HCT116 (cell line): Measurements from ENCODE around the gene CACNA2D2. TPM values are rescaled to one million over a fixed set of nuclear protein-coding genes. Genes with fewer than 3 reads are reported as not detected.

Source experiments
- ATAC-seq: fragments of 200-7000 bp; cut with Tn5 transposase; 2 replicates; pipeline ENCODE4 v1.9.1; 2020; ENCODE audit warnings: mild to moderate bottlenecking, moderate library complexity
- BruUV-seq: library from RNA; stranded (reverse); fragments of 400-500 nt; replicated peaks from 2 replicates; lab custom pipeline; 2021; lab: Mats Ljungman, UMichigan
- CTCF ChIA-PET: fragments of 300-600 bp; sonication (Branson Sonifier 250); formaldehyde crosslinking; loops from one replicate; lab custom pipeline; 2021; ENCODE audit warnings: antibody characterized with exemption; lab: Charles Lee
- POLR2A ChIA-PET: fragments of 300-600, 350-600 bp; sonication (Branson Sonifier 250); formaldehyde crosslinking; loops from one replicate; lab custom pipeline; 2021; ENCODE audit warnings: antibody characterized with exemption; lab: Charles Lee
- RAD21 ChIA-PET, 2 experiments: fragments of 300-600 bp; sonication (Branson Sonifier 250); formaldehyde crosslinking; loops; one replicate each; lab custom pipeline; 2023; ENCODE audit warnings: low total read pairs in 2 of 2; ENCODE audit not compliant: uncharacterized antibody in 2 of 2, unreplicated experiment in 2 of 2, low non-redundant PET in 1 of 2; lab: Charles Lee
- DNase-seq: peaks from one replicate; pipeline ENCODE4 v3.0.0-alpha.2; 2010; ENCODE audit warnings: low read depth, low spot score
- H2AFZ ChIP-seq: fragments of 200-600 bp; shearing (Covaris generic), sonication (generic); 2 replicates; pipeline ENCODE4 v1.6.1; 2017; ENCODE audit warnings: low read depth, mixed run types, mixed read lengths, antibody characterized with exemption, low read length; ENCODE audit not compliant: poor library complexity, severe bottlenecking
- H3K27ac ChIP-seq: 2 replicates; pipeline ENCODE4 v1.5.1; 2012; ENCODE audit warnings: low read depth, low read length
- H3K27me3 ChIP-seq: fragments of 200-600 bp; sonication (generic); 2 replicates; pipeline ENCODE4 v1.6.1; 2016; ENCODE audit warnings: mixed run types, low read length, mixed read lengths; ENCODE audit not compliant: insufficient read depth
- H3K36me3 ChIP-seq, 2 experiments: fragments of 200-500 bp in 1 of 2; fragments of 200-600 bp in 1 of 2; sonication (Bioruptor generic) in 1 of 2; sonication (generic) in 1 of 2; 2 replicates each; pipeline versions ENCODE4 v1.5.1 to v1.6.1; 2014 to 2016; ENCODE audit warnings: low read length in 2 of 2, inconsistent platforms in 1 of 2, mixed read lengths in 1 of 2, mixed run types in 1 of 2; ENCODE audit not compliant: insufficient read depth in 2 of 2, control insufficient read depth in 1 of 2
- H3K4me1 ChIP-seq, 2 experiments: fragments of 200-600 bp in 1 of 2; sonication (generic) in 1 of 2; 2 replicates each; pipeline versions ENCODE4 v1.5.1 to v1.6.1; 2012 to 2017; ENCODE audit warnings: low read length in 2 of 2, inconsistent platforms in 1 of 2, mild to moderate bottlenecking in 1 of 2, mixed read lengths in 1 of 2, mixed run types in 1 of 2, moderate library complexity in 1 of 2; ENCODE audit not compliant: insufficient read depth in 2 of 2, control insufficient read depth in 1 of 2
- H3K4me2 ChIP-seq: fragments of 200-600 bp; sonication (generic); 2 replicates; pipeline ENCODE4 v1.6.1; 2017; ENCODE audit warnings: mixed run types, low read length, mixed read lengths
- H3K4me3 ChIP-seq, 2 experiments: fragments of 200-600 bp in 1 of 2; sonication (generic) in 1 of 2; replicated peaks in 1 of 2; 2 replicates each; pipeline ENCODE4 v1.5.1; 2011 to 2016; ENCODE audit warnings: low read length in 2 of 2, control low read depth in 1 of 2, low read depth in 1 of 2, mild to moderate bottlenecking in 1 of 2, mixed read lengths in 1 of 2, mixed run types in 1 of 2
- H3K79me2 ChIP-seq: fragments of 200-600 bp; sonication (generic); 2 replicates; pipeline ENCODE4 v1.6.1; 2017; ENCODE audit warnings: mild to moderate bottlenecking, mixed run types, low read length, moderate library complexity, mixed read lengths; ENCODE audit not compliant: insufficient read depth
- H3K9ac ChIP-seq: fragments of 200-600 bp; sonication (generic); 2 replicates; pipeline ENCODE4 v1.6.1; 2016; ENCODE audit warnings: low read length, mixed read lengths
- H3K9me2 ChIP-seq: fragments of 200-600 bp; sonication (generic), shearing (Covaris generic); 2 replicates; pipeline ENCODE4 v1.6.1; 2017; ENCODE audit warnings: mixed run types, mild to moderate bottlenecking, moderate library complexity; ENCODE audit not compliant: insufficient read depth
- H3K9me3 ChIP-seq, 2 experiments: fragments of 200-500 bp in 1 of 2; fragments of 200-600 bp in 1 of 2; sonication (Bioruptor generic) in 1 of 2; sonication (generic) in 1 of 2; 2 replicates each; pipeline ENCODE4 v1.6.1; 2014 to 2017; ENCODE audit warnings: low read length in 2 of 2, mixed read lengths in 2 of 2, inconsistent platforms in 1 of 2, low read depth in 1 of 2, mild to moderate bottlenecking in 1 of 2, mixed run types in 1 of 2, moderate library complexity in 1 of 2; ENCODE audit not compliant: control insufficient read depth in 1 of 2, insufficient read depth in 1 of 2
- H4K20me1 ChIP-seq: fragments of 200-600 bp; sonication (generic), shearing (Covaris generic); 2 replicates; pipeline ENCODE4 v1.6.1; 2017; ENCODE audit warnings: mixed run types, mild to moderate bottlenecking, moderate library complexity; ENCODE audit not compliant: insufficient read depth
- CEBPB ChIP-seq: IDR thresholded peaks from 2 replicates; pipeline ENCODE4 v1.6.1; 2012; ENCODE audit warnings: low read depth
- EGR1 ChIP-seq: IDR thresholded peaks from 2 replicates; pipeline ENCODE4 v1.6.1; 2012; ENCODE audit warnings: low read depth
- ELF1 ChIP-seq: IDR thresholded peaks from 2 replicates; pipeline ENCODE4 v1.6.1; 2012; ENCODE audit warnings: low read depth, borderline replicate concordance
- EZH2phosphoT487 ChIP-seq: fragments of 200-600 bp; IDR thresholded peaks from 2 replicates; pipeline ENCODE4 v1.6.1; 2018; ENCODE audit warnings: antibody characterized with exemption, borderline replicate concordance
- JUND ChIP-seq: IDR thresholded peaks from 2 replicates; pipeline ENCODE4 v1.6.1; 2012
- POLR2A ChIP-seq: IDR thresholded peaks from 2 replicates; pipeline ENCODE4 v1.7.0; 2011; ENCODE audit warnings: borderline replicate concordance; ENCODE audit not compliant: insufficient read depth, insufficient read length; ENCODE audit errors: extremely low read depth
- POLR2AphosphoS5 ChIP-seq: IDR thresholded peaks from 2 replicates; pipeline ENCODE4 v1.6.1; 2011; ENCODE audit warnings: mild to moderate bottlenecking, low read depth, low read length, moderate library complexity
- RAD21 ChIP-seq: IDR thresholded peaks from 2 replicates; pipeline ENCODE4 v1.6.1; 2012; ENCODE audit warnings: low read depth, mild to moderate bottlenecking
- SP1 ChIP-seq: IDR thresholded peaks from 2 replicates; pipeline ENCODE4 v1.6.1; 2012; ENCODE audit warnings: low read depth
- SRF ChIP-seq: IDR thresholded peaks from 2 replicates; pipeline ENCODE4 v1.6.1; 2012; ENCODE audit warnings: low read depth
- TCF7L2 ChIP-seq: IDR thresholded peaks from 2 replicates; pipeline ENCODE4 v1.7.0; 2011; ENCODE audit warnings: borderline replicate concordance, inconsistent platforms; ENCODE audit not compliant: insufficient read depth, insufficient read length; ENCODE audit errors: extremely low read depth
- YY1 ChIP-seq: IDR thresholded peaks from 2 replicates; pipeline ENCODE4 v1.6.1; 2011; ENCODE audit warnings: low read length, low read depth, moderate library complexity, mild to moderate bottlenecking; ENCODE audit not compliant: insufficient replicate concordance; ENCODE audit errors: extremely low read depth
- ZFX ChIP-seq: fragments of 450-650 bp; IDR thresholded peaks from 2 replicates; pipeline ENCODE4 v1.6.1; 2017
- ZNF274 ChIP-seq: fragments of 200-500 bp; sonication (Bioruptor generic); IDR thresholded peaks from 2 replicates; pipeline ENCODE4 v1.6.1; 2014; ENCODE audit warnings: mild to moderate bottlenecking, low read depth, low read length, inconsistent platforms
- intact Hi-C: fragments of 100-400 bp; cut with micrococcal nuclease; formaldehyde crosslinking; loops from 2 replicates; pipeline ENCODE4 v1.10.0; 2022
- total RNA-seq: library from RNA; stranded (reverse); gene quantifications from one replicate; pipeline ENCODE4 v1.2.1, GENCODE V29; 2021; ENCODE audit not compliant: unreplicated experiment
- TF ChIP-seq, protein P1 (sequence below), 3 experiments: fragments of 200-600 bp in 1 of 3; sonication (generic) in 1 of 3; IDR thresholded peaks in 2 of 3; conservative IDR thresholded peaks in 1 of 3; 2 replicates each; pipeline ENCODE4 v1.5.1; 2012 to 2017; ENCODE audit warnings: low read depth in 2 of 3, low read length in 2 of 3, antibody characterized with exemption in 1 of 3, borderline replicate concordance in 1 of 3, control low read depth in 1 of 3, mild to moderate bottlenecking in 1 of 3, mixed read lengths in 1 of 3, mixed run types in 1 of 3, moderate library complexity in 1 of 3; ENCODE audit not compliant: insufficient read depth in 1 of 3
- TF ChIP-seq, protein P2 (sequence below): IDR thresholded peaks from 2 replicates; pipeline ENCODE4 v1.6.1; 2012
- TF ChIP-seq, protein P3 (sequence below): IDR thresholded peaks from 2 replicates; pipeline ENCODE4 v1.6.1; 2011; ENCODE audit warnings: mild to moderate bottlenecking, low read length, moderate library complexity; ENCODE audit not compliant: insufficient replicate concordance; ENCODE audit errors: extremely low read depth
- TF ChIP-seq, protein P4 (sequence below): IDR thresholded peaks from 2 replicates; pipeline ENCODE4 v1.6.1; 2012

CACNA2D2 gene
- total RNA-seq, 1 experiment from 2014 or later, result 10.2 TPM

DNA sequence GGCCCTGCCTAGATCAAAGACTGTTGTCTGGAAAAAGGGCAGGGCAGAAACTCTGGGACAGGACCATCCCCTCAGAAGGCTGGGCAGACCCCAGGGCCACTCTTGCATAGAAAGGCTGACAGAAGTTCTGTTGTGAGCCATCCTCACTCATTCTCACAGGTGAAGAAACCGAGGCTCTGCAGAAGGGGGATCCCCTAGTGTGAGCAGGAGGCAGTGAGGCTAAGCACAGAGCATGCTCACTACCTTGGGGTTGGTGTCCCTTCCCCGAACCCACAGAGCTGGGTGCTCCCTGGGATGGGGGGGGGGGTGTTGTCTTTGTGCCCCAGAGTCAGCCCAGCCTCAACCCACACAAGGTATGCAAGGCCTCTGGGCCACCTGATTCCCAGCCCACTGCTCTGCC, 93.2 kb downstream of the CACNA2D2 start:
- POLR2A ChIA-PET, result no interaction called here
- H3K4me1 ChIP-seq, result no peaks in the 10 kb centered on the region
- no peaks in the 10 kb centered on the region for H4K20me1 ChIP-seq
- no peak overlapping the region for H3K4me2 ChIP-seq
- TF ChIP-seq JUND, result no peak
- no peak for TF ChIP-seq EGR1
- no peak for TF ChIP-seq SP1
- TF ChIP-seq EZH2phosphoT487, result no peak
- no peak for TF ChIP-seq POLR2AphosphoS5
- TF ChIP-seq CEBPB, result no peak
- TF ChIP-seq, protein P1, sequence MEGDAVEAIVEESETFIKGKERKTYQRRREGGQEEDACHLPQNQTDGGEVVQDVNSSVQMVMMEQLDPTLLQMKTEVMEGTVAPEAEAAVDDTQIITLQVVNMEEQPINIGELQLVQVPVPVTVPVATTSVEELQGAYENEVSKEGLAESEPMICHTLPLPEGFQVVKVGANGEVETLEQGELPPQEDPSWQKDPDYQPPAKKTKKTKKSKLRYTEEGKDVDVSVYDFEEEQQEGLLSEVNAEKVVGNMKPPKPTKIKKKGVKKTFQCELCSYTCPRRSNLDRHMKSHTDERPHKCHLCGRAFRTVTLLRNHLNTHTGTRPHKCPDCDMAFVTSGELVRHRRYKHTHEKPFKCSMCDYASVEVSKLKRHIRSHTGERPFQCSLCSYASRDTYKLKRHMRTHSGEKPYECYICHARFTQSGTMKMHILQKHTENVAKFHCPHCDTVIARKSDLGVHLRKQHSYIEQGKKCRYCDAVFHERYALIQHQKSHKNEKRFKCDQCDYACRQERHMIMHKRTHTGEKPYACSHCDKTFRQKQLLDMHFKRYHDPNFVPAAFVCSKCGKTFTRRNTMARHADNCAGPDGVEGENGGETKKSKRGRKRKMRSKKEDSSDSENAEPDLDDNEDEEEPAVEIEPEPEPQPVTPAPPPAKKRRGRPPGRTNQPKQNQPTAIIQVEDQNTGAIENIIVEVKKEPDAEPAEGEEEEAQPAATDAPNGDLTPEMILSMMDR (IDR thresholded peaks at IDR 0.05 in 2 of 3, conservative IDR thresholded peaks at IDR 0.05 in 1 of 3; ENCODE audit: borderline replicate concordance in 1 of 3, insufficient read depth in 1 of 3, low read depth in 2 of 3, low read length in 2 of 3), result no peak
- no peak for TF ChIP-seq SRF
- TF ChIP-seq, protein P2, sequence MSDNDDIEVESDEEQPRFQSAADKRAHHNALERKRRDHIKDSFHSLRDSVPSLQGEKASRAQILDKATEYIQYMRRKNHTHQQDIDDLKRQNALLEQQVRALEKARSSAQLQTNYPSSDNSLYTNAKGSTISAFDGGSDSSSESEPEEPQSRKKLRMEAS, result no peak
- TF ChIP-seq RAD21, result no peak
- no peak for TF ChIP-seq ZNF274
- TF ChIP-seq, protein P3, sequence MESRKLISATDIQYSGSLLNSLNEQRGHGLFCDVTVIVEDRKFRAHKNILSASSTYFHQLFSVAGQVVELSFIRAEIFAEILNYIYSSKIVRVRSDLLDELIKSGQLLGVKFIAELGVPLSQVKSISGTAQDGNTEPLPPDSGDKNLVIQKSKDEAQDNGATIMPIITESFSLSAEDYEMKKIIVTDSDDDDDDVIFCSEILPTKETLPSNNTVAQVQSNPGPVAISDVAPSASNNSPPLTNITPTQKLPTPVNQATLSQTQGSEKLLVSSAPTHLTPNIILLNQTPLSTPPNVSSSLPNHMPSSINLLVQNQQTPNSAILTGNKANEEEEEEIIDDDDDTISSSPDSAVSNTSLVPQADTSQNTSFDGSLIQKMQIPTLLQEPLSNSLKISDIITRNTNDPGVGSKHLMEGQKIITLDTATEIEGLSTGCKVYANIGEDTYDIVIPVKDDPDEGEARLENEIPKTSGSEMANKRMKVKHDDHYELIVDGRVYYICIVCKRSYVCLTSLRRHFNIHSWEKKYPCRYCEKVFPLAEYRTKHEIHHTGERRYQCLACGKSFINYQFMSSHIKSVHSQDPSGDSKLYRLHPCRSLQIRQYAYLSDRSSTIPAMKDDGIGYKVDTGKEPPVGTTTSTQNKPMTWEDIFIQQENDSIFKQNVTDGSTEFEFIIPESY, result no peak
- TF ChIP-seq, protein P4, sequence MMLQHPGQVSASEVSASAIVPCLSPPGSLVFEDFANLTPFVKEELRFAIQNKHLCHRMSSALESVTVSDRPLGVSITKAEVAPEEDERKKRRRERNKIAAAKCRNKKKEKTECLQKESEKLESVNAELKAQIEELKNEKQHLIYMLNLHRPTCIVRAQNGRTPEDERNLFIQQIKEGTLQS, result no peak
- TF ChIP-seq TCF7L2, result no peak
- no peak for TF ChIP-seq YY1
- no peak for TF ChIP-seq ZFX
- no peak for TF ChIP-seq ELF1
- no peak for TF ChIP-seq POLR2A
- TF ChIP-seq, all 23 proteins: peak for 0
- H3K36me3 ChIP-seq, result no peaks in the 10 kb centered on the region
- H2AFZ ChIP-seq, result no peak overlapping the region
- H3K27ac ChIP-seq, result no peak overlapping the region
- RAD21 ChIA-PET, result no interaction called here
- H3K79me2 ChIP-seq, result no peaks in the 10 kb centered on the region
- intact Hi-C loops, result no loop called here
- ATAC-seq (no peak), DNase-seq (no peak)
- H3K4me3 ChIP-seq, result no peak overlapping the region
- no peak overlapping the region for H3K9ac ChIP-seq
- no peaks in the 10 kb centered on the region for H3K9me3 ChIP-seq
- no peaks in the 10 kb centered on the region for H3K9me2 ChIP-seq
- H3K27me3 ChIP-seq, result no peaks in the 10 kb centered on the region
- CTCF ChIA-PET, result no interaction called here
- no TSS peak for BruUV-seq
